Activated CD4-positive, alpha-beta memory T cell treated with anti-CD3 and anti-CD28 coated beads, Interleukin-2, amount 10 ng/mL, durations not matched to agents 7 days and 5 days (primary cell): ENCODE results near the gene CEP55. TPM values are rescaled to one million over a fixed set of nuclear protein-coding genes. Genes with fewer than 3 reads are reported as not detected.
A peak's percentile ranks its signal among the peaks of the same experiment; 100 is the strongest.

ENCODE experiments used
- CTCF ChIA-PET: fragments of 350-600 bp; sonication (Branson Sonifier 250); formaldehyde crosslinking; loops from one replicate; lab custom pipeline; 2021; ENCODE audit warnings: antibody characterized with exemption, inconsistent platforms; lab: Charles Lee
- POLR2A ChIA-PET: fragments of 350-600 bp; sonication (Branson Sonifier 250); formaldehyde crosslinking; loops from one replicate; lab custom pipeline; 2021; ENCODE audit warnings: antibody characterized with exemption; lab: Charles Lee
- DNase-seq: peaks from one replicate; pipeline ENCODE4 v3.0.0-alpha.2; 2020
- H3K27ac Mint-ChIP-seq: one replicate; pipeline ENCODE4 v1.8.0; 2021; ENCODE audit warnings: mild to moderate bottlenecking, mixed read lengths
- H3K27me3 Mint-ChIP-seq: one replicate; pipeline ENCODE4 v1.8.0; 2021; ENCODE audit warnings: mixed read lengths
- H3K36me3 Mint-ChIP-seq: one replicate; pipeline ENCODE4 v1.8.0; 2021; ENCODE audit warnings: low read depth, mixed read lengths
- H3K4me1 Mint-ChIP-seq: one replicate; pipeline ENCODE4 v1.8.0; 2021; ENCODE audit warnings: mixed read lengths
- H3K4me3 Mint-ChIP-seq: one replicate; pipeline ENCODE4 v1.8.0; 2021; ENCODE audit warnings: mild to moderate bottlenecking, mixed read lengths
- H3K9me3 Mint-ChIP-seq: one replicate; pipeline ENCODE4 v1.8.0; 2021; ENCODE audit warnings: mixed read lengths
- total RNA-seq, 2 experiments: library from RNA; stranded (reverse); gene quantifications; one replicate each; pipeline ENCODE4 v1.2.3, GENCODE V29; 2021

CEP55 gene
- total RNA-seq, 2 experiments from 2014 or later: 82.5 to 84.6 TPM

DNA sequence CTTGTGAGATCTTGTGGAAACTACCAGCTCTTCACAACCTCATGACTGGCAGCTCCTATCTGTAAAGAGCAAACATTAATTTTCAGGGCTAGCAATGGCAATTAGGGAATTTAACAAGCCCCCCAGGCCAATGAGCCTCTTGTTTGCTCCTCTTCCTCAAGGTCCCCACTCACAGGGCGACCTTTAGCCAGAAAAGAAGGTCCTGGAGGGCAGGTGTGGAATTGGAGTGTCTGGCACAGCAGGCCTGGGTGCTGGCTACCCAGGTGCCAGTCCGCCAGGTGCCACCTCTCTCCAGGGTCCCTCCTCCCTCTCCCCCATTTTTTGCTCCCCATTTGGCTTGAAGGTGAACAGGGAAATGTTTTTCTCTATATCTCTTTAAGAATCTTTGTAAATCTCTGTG is 1.9 kb upstream of the CEP55 start:
- CTCF ChIA-PET: interaction anchor here (0.8 to 4.0 kb wide), 6 partner anchors 8 to 118 kb away, joined by 3 to 35 read pairs (median 15); partner anchors contain the start of gene MYOF
- Mint-ChIP-seq H3K36me3 (peaks cover 16% of the 10 kb centered on the region), H3K27me3 (no peaks in the 10 kb centered on the region), H3K4me1 (peaks cover 27% of the 10 kb centered on the region), H3K4me3 (no peak overlapping the region), H3K27ac (no peak overlapping the region), H3K9me3 (no peaks in the 10 kb centered on the region)
- DNase-seq: no peak
- POLR2A ChIA-PET: interaction anchor here (0.6 to 5.8 kb wide), 3 partner anchors 12 to 32 kb away, joined by 3 to 89 read pairs (median 18); partner anchors contain the start of gene MYOF

DNA sequence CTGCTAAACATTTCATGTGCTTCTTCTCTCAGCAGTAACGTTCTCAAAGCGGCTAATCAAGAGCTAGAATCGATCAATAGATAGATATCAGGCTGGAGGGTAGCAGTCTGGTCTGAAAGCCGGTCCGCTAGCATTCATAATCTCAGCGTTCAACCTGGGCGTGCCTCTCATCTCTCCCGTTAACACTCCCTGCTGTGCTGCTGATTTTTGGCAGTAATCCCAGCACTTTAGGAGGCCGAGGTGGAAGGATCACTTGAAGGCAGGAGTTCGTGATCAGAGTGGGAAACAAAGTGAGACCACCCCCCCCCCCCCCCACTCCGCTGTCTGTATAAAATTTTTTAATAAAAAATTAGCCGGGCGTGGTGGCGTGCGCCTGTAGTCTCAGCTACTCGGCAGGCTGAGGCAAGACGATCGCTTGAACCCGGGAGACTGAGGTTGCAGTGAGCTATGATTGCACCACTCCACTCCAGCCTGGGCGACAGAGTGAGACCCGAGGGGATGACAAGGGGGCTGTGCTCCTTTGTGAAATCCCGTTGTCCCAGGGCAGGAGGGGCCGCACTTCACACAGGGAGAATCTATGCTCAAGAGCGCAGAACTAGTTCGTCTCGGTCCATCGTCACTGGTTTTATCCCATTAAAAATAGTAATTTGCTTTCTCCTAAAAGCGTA is 624 bp upstream of the CEP55 start:
- Mint-ChIP-seq H3K36me3 (peaks cover 29% of the 10 kb centered on the region), H3K27ac (peak overlapping the region; percentile 85), H3K27me3 (no peaks in the 10 kb centered on the region), H3K4me3 (peak overlapping the region; percentile 93), H3K9me3 (no peaks in the 10 kb centered on the region), H3K4me1 (peaks cover 39% of the 10 kb centered on the region)
- DNase-seq: peak; percentile 27
- ChIA-PET CTCF (interaction anchor here (0.6 to 4.0 kb wide), 13 partner anchors 8 to 730 kb away, joined by 3 to 35 read pairs (median 5); partner anchors contain the start of gene MYOF), POLR2A (interaction anchor here (0.6 to 5.8 kb wide), 15 partner anchors 12 to 648 kb away, joined by 3 to 89 read pairs (median 4); partner anchors contain the start of genes EXOC6, FRA10AC1 and MYOF)

DNA sequence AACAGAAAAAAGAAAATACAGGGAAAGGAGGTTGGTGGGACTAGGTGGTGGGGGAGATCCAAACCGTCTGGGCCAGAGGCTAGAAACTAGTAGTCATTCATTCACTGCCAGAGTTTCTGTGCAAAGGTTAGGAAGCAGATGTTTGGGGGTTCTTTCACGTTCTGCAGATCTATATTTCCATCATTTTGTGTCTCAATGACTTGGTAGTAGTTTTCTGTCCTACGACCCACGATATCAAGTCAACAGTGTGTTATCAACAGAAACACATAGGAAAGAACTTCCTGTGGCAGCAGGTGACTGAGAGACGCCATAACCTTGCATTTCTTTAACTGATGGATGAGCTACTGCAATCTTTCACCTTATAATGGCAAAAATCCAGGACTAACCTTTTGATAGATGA is 1.8 kb downstream of the CEP55 start:
- Mint-ChIP-seq H3K36me3 (peaks cover 46% of the 10 kb centered on the region), H3K4me1 (peaks cover 59% of the 10 kb centered on the region), H3K27ac (peak overlapping the region; percentile 94), H3K4me3 (peak overlapping the region; percentile 93), H3K9me3 (no peaks in the 10 kb centered on the region), H3K27me3 (no peaks in the 10 kb centered on the region)
- POLR2A ChIA-PET: interaction anchor here (1.0 to 5.8 kb wide), 4 partner anchors 10 to 205 kb away, joined by 3 to 89 read pairs (median 14); partner anchors contain the start of gene MYOF
- DNase-seq: no peak
- CTCF ChIA-PET: interaction anchor here (1.0 to 2.4 kb wide), 4 partner anchors 13 to 122 kb away, joined by 4 to 5 read pairs (median 4); partner anchors contain the start of gene MYOF

GRCh38 chr10:93501650-93502049 is 5.2 kb downstream of the CEP55 start:
- CTCF ChIA-PET: interaction anchor here (0.9 to 3.1 kb wide), 4 partner anchors 9 to 145 kb away, joined by 3 to 26 read pairs (median 24); partner anchors contain the start of gene MYOF
- Mint-ChIP-seq H3K4me3 (no peak overlapping the region), H3K36me3 (peaks cover 73% of the 10 kb centered on the region), H3K27ac (no peak overlapping the region), H3K27me3 (no peaks in the 10 kb centered on the region), H3K4me1 (peaks cover 68% of the 10 kb centered on the region), H3K9me3 (no peaks in the 10 kb centered on the region)
- POLR2A ChIA-PET: interaction anchor here (1.1 to 2.1 kb wide), 2 partner anchors 11 to 19 kb away, joined by 4 to 10 read pairs; partner anchors contain the start of gene MYOF
- DNase-seq: no peak

- no peak for DNase-seq
Observed at GRCh38 chr10:93503075-93503474, 6.7 kb downstream of the CEP55 start.

DNA sequence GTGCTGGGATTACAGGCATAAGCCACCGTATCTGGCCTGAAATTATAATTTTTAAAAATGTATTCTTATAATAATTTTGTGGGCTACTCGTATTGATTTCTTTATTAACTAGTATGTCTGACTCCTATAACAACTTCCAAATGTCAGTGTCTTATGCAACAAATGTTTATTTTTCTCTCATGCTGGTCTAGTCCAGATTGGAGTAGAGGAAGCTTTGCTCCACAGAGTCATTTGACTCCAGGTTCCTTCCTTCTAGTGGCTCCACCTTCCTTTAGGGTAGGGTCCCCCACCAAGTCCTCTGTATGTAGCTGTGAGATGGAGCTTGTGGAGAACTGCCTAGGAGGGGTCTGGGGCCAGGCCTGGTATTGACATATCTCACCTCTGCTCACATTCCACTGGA is 8.7 kb downstream of the CEP55 start:
- Mint-ChIP-seq H3K4me1 (peaks cover 71% of the 10 kb centered on the region), H3K27me3 (no peaks in the 10 kb centered on the region), H3K9me3 (no peaks in the 10 kb centered on the region), H3K36me3 (peaks cover 81% of the 10 kb centered on the region), H3K27ac (no peak overlapping the region), H3K4me3 (no peak overlapping the region)
- POLR2A ChIA-PET: interaction anchor here (1.1 to 8.2 kb wide), 3 partner anchors 8 to 198 kb away, joined by 3 to 89 read pairs (median 4); partner anchors contain the start of genes CEP55, FRA10AC1 and MYOF
- CTCF ChIA-PET: interaction anchor here (0.9 to 1.9 kb wide), 4 partner anchors 9 to 175 kb away, joined by 3 to 10 read pairs (median 4); no protein-coding TSS in a partner anchor
- no peak for DNase-seq

More at GRCh38 chr10:93503075-93503474, 6.7 kb downstream of the CEP55 start:
- ChIA-PET CTCF (interaction anchor here (1.1 to 3.1 kb wide), 7 partner anchors 8 to 127 kb away, joined by 3 to 26 read pairs (median 7); partner anchors contain the start of gene MYOF), POLR2A (interaction anchor here (0.8 to 2.1 kb wide), 6 partner anchors 8 to 655 kb away, joined by 3 to 10 read pairs (median 4); partner anchors contain the start of genes EXOC6 and MYOF)
- H3K27ac Mint-ChIP-seq: peak overlapping the region; percentile 87
- H3K9me3 Mint-ChIP-seq: no peaks in the 10 kb centered on the region
- H3K36me3 Mint-ChIP-seq: peaks cover 80% of the 10 kb centered on the region
- no peaks in the 10 kb centered on the region for H3K27me3 Mint-ChIP-seq
- H3K4me3 Mint-ChIP-seq: peak overlapping the region; percentile 67
- peaks cover 72% of the 10 kb centered on the region for H3K4me1 Mint-ChIP-seq

GRCh38 chr10:93509816-93510215 is 13.4 kb downstream of the CEP55 start:
- H3K27ac Mint-ChIP-seq: peak overlapping the region; percentile 68
- no peaks in the 10 kb centered on the region for H3K27me3 Mint-ChIP-seq
- no peaks in the 10 kb centered on the region for H3K9me3 Mint-ChIP-seq
- POLR2A ChIA-PET: interaction anchor here (1.1 to 8.2 kb wide), 4 partner anchors 9 to 134 kb away, joined by 4 to 89 read pairs (median 6); partner anchors contain the start of gene CEP55
- H3K4me3 Mint-ChIP-seq: no peak overlapping the region
- H3K36me3 Mint-ChIP-seq: peaks cover 68% of the 10 kb centered on the region
- CTCF ChIA-PET: interaction anchor here (0.8 to 8.9 kb wide), 13 partner anchors 8 to 156 kb away, joined by 3 to 116 read pairs (median 6); partner anchors contain the start of genes CEP55 and MYOF
- DNase-seq: no peak
- peaks cover 44% of the 10 kb centered on the region for H3K4me1 Mint-ChIP-seq

DNA sequence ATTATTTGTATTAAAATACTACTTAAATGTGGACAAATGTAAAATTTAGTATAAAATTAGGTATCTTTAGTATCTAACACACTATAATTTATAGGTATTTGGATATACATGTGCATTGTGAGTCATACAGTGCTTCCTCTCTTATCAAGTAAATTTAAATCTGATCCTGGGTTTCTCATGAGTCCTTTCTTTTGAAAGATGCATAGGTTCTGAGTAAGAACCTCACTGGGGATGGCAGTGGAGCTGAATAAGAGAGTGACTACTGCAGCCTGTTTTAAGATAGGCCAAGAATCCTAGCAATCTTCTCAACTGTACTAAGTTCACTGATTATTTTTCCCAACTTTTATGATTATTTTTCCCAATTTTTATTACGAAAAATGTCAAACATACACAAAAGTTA is 16.2 kb downstream of the CEP55 start:
- peaks cover 71% of the 10 kb centered on the region for H3K36me3 Mint-ChIP-seq
- no peak for DNase-seq
- H3K9me3 Mint-ChIP-seq: no peaks in the 10 kb centered on the region
- H3K4me1 Mint-ChIP-seq: peaks cover 30% of the 10 kb centered on the region
- H3K27ac Mint-ChIP-seq: no peak overlapping the region
- no peaks in the 10 kb centered on the region for H3K27me3 Mint-ChIP-seq
- POLR2A ChIA-PET: interaction anchor here (1.6 to 2.1 kb wide), 2 partner anchors 10 to 30 kb away, joined by 4 to 8 read pairs; partner anchors contain the start of gene MYOF
- H3K4me3 Mint-ChIP-seq: no peak overlapping the region
- CTCF ChIA-PET: interaction anchor here (0.6 to 8.9 kb wide), 8 partner anchors 7 to 160 kb away, joined by 4 to 116 read pairs (median 26); partner anchors contain the start of genes CEP55 and MYOF

GRCh38 chr10:93513091-93513490 is 16.7 kb downstream of the CEP55 start:
- POLR2A ChIA-PET: interaction anchor here (1.1 to 1.6 kb wide), 2 partner anchors 11 to 136 kb away, joined by 4 read pairs; no protein-coding TSS in a partner anchor

DNA sequence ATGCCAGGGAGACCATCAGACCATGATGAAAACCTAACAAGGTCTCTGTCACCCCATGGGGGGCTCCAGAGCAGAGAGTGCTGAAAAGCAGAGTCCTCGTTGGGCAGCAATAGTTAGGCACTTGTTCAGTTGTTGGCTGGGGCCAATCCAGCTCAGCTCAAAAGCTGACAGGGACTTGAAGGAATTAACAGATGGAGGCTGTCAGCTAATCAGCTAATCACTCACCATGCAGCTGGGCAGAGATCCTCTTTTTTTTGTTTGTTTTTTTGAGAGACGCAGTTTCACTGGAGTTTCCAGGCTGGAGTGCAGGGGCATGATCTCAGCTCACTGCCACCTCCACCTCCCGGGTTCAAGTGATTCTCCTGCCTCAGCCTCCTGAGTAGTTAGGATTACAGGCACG is 18.1 kb downstream of the CEP55 start:
- Mint-ChIP-seq H3K4me3 (no peak overlapping the region), H3K9me3 (peaks cover under 1% of the 10 kb centered on the region), H3K4me1 (peaks cover 14% of the 10 kb centered on the region), H3K27me3 (no peaks in the 10 kb centered on the region), H3K27ac (no peak overlapping the region), H3K36me3 (peaks cover 72% of the 10 kb centered on the region)
- no peak for DNase-seq
- POLR2A ChIA-PET: no interaction called here
- CTCF ChIA-PET: interaction anchor here (1.4 to 8.9 kb wide), 3 partner anchors 11 to 138 kb away, joined by 5 to 114 read pairs (median 6); partner anchors contain the start of gene MYOF

More at GRCh38 chr10:93513091-93513490, 16.7 kb downstream of the CEP55 start:
- Mint-ChIP-seq H3K9me3 (no peaks in the 10 kb centered on the region), H3K4me3 (no peak overlapping the region), H3K36me3 (peaks cover 70% of the 10 kb centered on the region), H3K27me3 (no peaks in the 10 kb centered on the region), H3K27ac (no peak overlapping the region), H3K4me1 (peaks cover 27% of the 10 kb centered on the region)
- no peak for DNase-seq
- CTCF ChIA-PET: interaction anchor here (1.1 to 8.9 kb wide), 7 partner anchors 10 to 161 kb away, joined by 3 to 116 read pairs (median 27); partner anchors contain the start of genes CEP55 and MYOF

GRCh38 chr10:93515071-93516005 is 18.9 kb downstream of the CEP55 start:
- POLR2A ChIA-PET: no interaction called here
- no peak overlapping the region for H3K4me3 Mint-ChIP-seq
- H3K4me1 Mint-ChIP-seq: peaks cover 7% of the 10 kb centered on the region
- H3K36me3 Mint-ChIP-seq: peaks cover 69% of the 10 kb centered on the region
- H3K27me3 Mint-ChIP-seq: no peaks in the 10 kb centered on the region
- H3K9me3 Mint-ChIP-seq: peaks cover 4% of the 10 kb centered on the region
- H3K27ac Mint-ChIP-seq: no peak overlapping the region
- DNase-seq: no peak
- CTCF ChIA-PET: interaction anchor here (1.7 to 8.9 kb wide), 2 partner anchors 33 to 139 kb away, joined by 5 to 114 read pairs; partner anchors contain the start of gene MYOF
